WTC11 (cell line): ENCODE results near the gene SRC.

ENCODE experiments used
- ATF3 ChIP-seq: sonication (generic); formaldehyde crosslinking; conservative IDR thresholded peaks from 2 replicates; pipeline ENCODE4 v1.8.1; 2022; ENCODE audit warnings: mild to moderate bottlenecking, missing genetic modification reagents
- CBFB ChIP-seq: sonication (generic); formaldehyde crosslinking; IDR thresholded peaks from 2 replicates; pipeline ENCODE4 v1.8.1; 2022; ENCODE audit warnings: mild to moderate bottlenecking, low read depth, missing genetic modification reagents
- CREB1 ChIP-seq: sonication (generic); formaldehyde crosslinking; IDR thresholded peaks from 2 replicates; pipeline ENCODE4 v1.8.0; 2023; ENCODE audit warnings: mild to moderate bottlenecking, missing genetic modification reagents
- CTCF ChIP-seq: fragments of 200-600 bp; IDR thresholded peaks from 2 replicates; pipeline ENCODE4 v1.8.0; 2022; ENCODE audit warnings: antibody characterized with exemption
- ELF4 ChIP-seq: sonication (generic); formaldehyde crosslinking; IDR thresholded peaks from 2 replicates; pipeline ENCODE4 v1.8.1; 2022; ENCODE audit warnings: low read depth, mild to moderate bottlenecking, moderate library complexity, missing genetic modification reagents
- JUN ChIP-seq: sonication (generic); formaldehyde crosslinking; IDR thresholded peaks from 2 replicates; pipeline ENCODE4 v1.8.0; 2023; ENCODE audit warnings: mild to moderate bottlenecking, missing genetic modification reagents
- NFYB ChIP-seq: sonication (generic); formaldehyde crosslinking; conservative IDR thresholded peaks from 2 replicates; pipeline ENCODE4 v1.8.0; 2022; ENCODE audit warnings: low read depth, missing genetic modification reagents
- USF2 ChIP-seq: sonication (generic); formaldehyde crosslinking; IDR thresholded peaks from 2 replicates; pipeline ENCODE4 v1.8.1; 2023; ENCODE audit warnings: mild to moderate bottlenecking, missing genetic modification reagents, moderate library complexity
- ZBTB21 ChIP-seq: sonication (generic); formaldehyde crosslinking; IDR thresholded peaks from 2 replicates; pipeline ENCODE4 v1.8.1; 2023; ENCODE audit warnings: mild to moderate bottlenecking, missing genetic modification reagents, borderline replicate concordance
- ZNF263 ChIP-seq: sonication (generic); formaldehyde crosslinking; IDR thresholded peaks from 2 replicates; pipeline ENCODE4 v1.8.1; 2022; ENCODE audit warnings: low read depth, mild to moderate bottlenecking, moderate library complexity, missing genetic modification reagents
- TF ChIP-seq, protein P1 (sequence below): fragments of 250-450 bp; sonication (Bioruptor Pico); IDR thresholded peaks from 2 replicates; pipeline ENCODE4 v1.9.0; 2021; ENCODE audit warnings: mild to moderate bottlenecking
- TF ChIP-seq, protein P2 (sequence below): sonication (generic); formaldehyde crosslinking; IDR thresholded peaks from 2 replicates; pipeline ENCODE4 v1.8.1; 2023; ENCODE audit warnings: mild to moderate bottlenecking, missing genetic modification reagents
- TF ChIP-seq, protein P3 (sequence below): sonication (generic); formaldehyde crosslinking; IDR thresholded peaks from 2 replicates; pipeline ENCODE4 v1.8.1; 2022; ENCODE audit warnings: low read depth, missing genetic modification reagents, borderline replicate concordance

DNA sequence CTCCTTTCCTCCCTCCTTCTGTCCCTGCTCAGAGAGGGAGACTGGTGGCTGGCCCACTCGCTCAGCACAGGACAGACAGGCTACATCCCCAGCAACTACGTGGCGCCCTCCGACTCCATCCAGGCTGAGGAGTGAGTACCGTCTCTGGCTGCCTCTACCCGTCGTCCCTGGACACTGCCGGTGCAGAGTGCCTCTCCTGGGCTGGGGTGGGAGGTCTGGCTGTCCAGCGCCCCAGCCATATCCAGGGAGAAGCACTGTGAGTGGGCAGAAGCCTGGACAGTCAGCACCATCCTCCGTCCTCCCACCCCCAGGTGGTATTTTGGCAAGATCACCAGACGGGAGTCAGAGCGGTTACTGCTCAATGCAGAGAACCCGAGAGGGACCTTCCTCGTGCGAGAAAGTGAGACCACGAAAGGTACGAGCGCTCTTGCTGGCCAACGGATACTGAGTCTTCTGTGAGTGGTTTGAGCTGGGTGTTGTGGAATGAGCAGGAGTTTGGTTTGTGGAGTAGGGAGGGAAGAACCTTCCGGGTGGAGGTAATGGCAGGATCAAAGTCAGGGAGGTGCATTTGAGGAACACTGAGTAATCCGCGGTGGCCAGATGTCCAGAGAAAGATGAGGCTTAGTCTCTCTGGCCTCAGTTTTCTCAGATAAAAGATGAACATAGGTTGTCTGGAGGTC is 48.1 kb downstream of the SRC start:
- TF ChIP-seq CTCF (no peak), NFYB (CRISPR knock-in tag) (no peak), ELF4 (CRISPR knock-in tag) (no peak), ATF3 (no peak), ZNF263 (CRISPR knock-in tag) (no peak), CBFB (CRISPR knock-in tag) (no peak), ZBTB21 (CRISPR knock-in tag) (no peak), USF2 (CRISPR knock-in tag) (no peak), CREB1 (no peak), JUN (no peak)
- TF ChIP-seq, protein P1, sequence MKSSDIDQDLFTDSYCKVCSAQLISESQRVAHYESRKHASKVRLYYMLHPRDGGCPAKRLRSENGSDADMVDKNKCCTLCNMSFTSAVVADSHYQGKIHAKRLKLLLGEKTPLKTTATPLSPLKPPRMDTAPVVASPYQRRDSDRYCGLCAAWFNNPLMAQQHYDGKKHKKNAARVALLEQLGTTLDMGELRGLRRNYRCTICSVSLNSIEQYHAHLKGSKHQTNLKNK (CRISPR knock-in tag), result no peak
- TF ChIP-seq, protein P2, sequence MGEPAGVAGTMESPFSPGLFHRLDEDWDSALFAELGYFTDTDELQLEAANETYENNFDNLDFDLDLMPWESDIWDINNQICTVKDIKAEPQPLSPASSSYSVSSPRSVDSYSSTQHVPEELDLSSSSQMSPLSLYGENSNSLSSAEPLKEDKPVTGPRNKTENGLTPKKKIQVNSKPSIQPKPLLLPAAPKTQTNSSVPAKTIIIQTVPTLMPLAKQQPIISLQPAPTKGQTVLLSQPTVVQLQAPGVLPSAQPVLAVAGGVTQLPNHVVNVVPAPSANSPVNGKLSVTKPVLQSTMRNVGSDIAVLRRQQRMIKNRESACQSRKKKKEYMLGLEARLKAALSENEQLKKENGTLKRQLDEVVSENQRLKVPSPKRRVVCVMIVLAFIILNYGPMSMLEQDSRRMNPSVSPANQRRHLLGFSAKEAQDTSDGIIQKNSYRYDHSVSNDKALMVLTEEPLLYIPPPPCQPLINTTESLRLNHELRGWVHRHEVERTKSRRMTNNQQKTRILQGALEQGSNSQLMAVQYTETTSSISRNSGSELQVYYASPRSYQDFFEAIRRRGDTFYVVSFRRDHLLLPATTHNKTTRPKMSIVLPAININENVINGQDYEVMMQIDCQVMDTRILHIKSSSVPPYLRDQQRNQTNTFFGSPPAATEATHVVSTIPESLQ (CRISPR knock-in tag), result no peak
- TF ChIP-seq, protein P3, sequence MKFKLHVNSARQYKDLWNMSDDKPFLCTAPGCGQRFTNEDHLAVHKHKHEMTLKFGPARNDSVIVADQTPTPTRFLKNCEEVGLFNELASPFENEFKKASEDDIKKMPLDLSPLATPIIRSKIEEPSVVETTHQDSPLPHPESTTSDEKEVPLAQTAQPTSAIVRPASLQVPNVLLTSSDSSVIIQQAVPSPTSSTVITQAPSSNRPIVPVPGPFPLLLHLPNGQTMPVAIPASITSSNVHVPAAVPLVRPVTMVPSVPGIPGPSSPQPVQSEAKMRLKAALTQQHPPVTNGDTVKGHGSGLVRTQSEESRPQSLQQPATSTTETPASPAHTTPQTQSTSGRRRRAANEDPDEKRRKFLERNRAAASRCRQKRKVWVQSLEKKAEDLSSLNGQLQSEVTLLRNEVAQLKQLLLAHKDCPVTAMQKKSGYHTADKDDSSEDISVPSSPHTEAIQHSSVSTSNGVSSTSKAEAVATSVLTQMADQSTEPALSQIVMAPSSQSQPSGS (CRISPR knock-in tag), result no peak
